ENCODE measurements around the gene CAT. TPM values are rescaled to one million over a fixed set of nuclear protein-coding genes. Genes with fewer than 3 reads are reported as not detected.

CAT gene
- 100 to 1,000 TPM in 3 of 4 donors, 10 to 100 TPM in 1; 83.0 to 120 (median 107) TPM for total RNA-seq

DNA sequence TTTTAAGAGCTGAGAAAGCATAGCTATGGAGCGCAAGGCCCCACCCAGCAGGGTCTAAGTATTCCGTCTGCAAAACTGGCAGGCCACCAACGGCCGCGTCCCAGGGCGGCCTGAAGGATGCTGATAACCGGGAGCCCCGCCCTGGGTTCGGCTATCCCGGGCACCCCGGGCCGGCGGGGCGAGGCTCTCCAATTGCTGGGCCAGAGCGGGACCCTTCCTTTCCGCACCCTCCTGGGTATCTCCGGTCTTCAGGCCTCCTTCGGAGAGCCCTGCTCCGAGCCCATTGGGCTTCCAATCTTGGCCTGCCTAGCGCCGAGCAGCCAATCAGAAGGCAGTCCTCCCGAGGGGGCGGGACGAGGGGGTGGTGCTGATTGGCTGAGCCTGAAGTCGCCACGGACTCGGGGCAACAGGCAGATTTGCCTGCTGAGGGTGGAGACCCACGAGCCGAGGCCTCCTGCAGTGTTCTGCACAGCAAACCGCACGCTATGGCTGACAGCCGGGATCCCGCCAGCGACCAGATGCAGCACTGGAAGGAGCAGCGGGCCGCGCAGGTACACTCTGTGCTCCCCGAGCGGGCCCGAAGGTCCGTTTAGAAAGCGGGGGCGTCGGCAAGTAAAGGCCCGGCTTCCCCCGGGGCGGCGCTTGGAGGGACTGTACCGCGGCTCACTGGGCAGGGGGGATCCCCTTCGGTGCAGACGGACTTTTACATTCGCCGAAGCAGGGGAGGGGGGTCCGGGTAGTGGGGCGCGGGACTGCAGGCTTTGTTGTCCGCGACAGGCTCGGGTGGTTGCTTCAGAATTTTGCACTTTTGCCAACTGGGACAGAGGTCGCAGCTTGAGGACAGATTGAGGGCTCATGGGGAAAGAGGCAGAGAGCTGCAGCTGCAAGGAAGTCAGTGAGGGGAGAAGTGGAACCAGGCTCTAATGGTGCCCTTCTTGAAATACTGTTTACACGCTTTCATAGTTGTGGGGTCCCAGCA lies at the start of gene CAT:
CAT (plus strand) TSS at position 406 of the 979 bp plus-strand sequence; CDS start at position 486, 80 bp downstream.
- DNase-seq, result peak; percentile 97
- peak within 1 kb of the TSS; percentile 80 to 94 for H3K27ac ChIP-seq
- peaks cover 0 to 3% of the 10 kb centered on the region in 2 donors for H3K4me1 ChIP-seq
- peak; percentile 77 to 81 for TF ChIP-seq POLR2A (IDR thresholded peaks at IDR 0.05)
- TF ChIP-seq, protein P1, sequence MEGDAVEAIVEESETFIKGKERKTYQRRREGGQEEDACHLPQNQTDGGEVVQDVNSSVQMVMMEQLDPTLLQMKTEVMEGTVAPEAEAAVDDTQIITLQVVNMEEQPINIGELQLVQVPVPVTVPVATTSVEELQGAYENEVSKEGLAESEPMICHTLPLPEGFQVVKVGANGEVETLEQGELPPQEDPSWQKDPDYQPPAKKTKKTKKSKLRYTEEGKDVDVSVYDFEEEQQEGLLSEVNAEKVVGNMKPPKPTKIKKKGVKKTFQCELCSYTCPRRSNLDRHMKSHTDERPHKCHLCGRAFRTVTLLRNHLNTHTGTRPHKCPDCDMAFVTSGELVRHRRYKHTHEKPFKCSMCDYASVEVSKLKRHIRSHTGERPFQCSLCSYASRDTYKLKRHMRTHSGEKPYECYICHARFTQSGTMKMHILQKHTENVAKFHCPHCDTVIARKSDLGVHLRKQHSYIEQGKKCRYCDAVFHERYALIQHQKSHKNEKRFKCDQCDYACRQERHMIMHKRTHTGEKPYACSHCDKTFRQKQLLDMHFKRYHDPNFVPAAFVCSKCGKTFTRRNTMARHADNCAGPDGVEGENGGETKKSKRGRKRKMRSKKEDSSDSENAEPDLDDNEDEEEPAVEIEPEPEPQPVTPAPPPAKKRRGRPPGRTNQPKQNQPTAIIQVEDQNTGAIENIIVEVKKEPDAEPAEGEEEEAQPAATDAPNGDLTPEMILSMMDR (IDR thresholded peaks at IDR 0.05), result peak in 1 of 4 experiments; percentile 9
- peak within 1 kb of the TSS; percentile 92 to 98 for H3K4me3 ChIP-seq
- no peaks in the 10 kb centered on the region for H3K36me3 ChIP-seq
- no peaks in the 10 kb centered on the region for H3K9me3 ChIP-seq
- intact Hi-C loops (cut with DNase I; ENCODE audit: low total_unique reads), result no loop called here
- no peaks in the 10 kb centered on the region for H3K27me3 ChIP-seq

DNA sequence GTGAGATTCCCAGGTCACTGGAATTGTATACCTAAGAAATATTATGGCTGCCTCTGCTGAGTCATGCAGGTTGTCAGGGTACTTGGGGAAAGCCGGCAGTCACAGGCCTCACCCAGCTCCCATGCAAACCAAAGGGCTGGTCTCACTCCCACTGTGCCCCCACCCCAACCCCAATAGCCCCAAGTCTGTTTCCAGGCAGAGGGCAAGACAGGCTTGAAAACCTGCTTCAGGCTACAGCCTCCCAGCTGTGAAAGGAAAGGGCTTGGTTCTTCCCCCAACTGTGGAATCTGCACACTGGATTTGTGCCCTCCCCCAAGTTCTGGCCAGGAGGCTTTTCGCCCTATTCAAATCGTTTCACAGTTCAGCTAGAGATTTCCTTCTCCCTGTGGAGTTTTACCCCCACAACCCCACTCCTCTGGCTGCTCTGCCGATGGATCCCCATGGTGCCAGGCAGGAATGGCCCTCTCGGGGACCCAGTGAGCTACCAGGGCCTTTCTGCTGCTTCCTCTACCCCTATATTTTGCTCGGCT lies 43.9 kb upstream of the CAT start:
- no peaks in the 10 kb centered on the region for H3K27me3 ChIP-seq
- no peaks in the 10 kb centered on the region for H3K9me3 ChIP-seq
- H3K4me1 ChIP-seq, result no peaks in the 10 kb centered on the region
- intact Hi-C loops (cut with DNase I; ENCODE audit: low total_unique reads), result no loop called here
- no peak overlapping the region for H3K27ac ChIP-seq
- H3K4me3 ChIP-seq, result no peak overlapping the region
- H3K36me3 ChIP-seq, result no peaks in the 10 kb centered on the region
- DNase-seq, result no peak
- TF ChIP-seq, protein P1 (IDR thresholded peaks at IDR 0.05), result no peak
- TF ChIP-seq POLR2A (IDR thresholded peaks at IDR 0.05), result no peak

DNA sequence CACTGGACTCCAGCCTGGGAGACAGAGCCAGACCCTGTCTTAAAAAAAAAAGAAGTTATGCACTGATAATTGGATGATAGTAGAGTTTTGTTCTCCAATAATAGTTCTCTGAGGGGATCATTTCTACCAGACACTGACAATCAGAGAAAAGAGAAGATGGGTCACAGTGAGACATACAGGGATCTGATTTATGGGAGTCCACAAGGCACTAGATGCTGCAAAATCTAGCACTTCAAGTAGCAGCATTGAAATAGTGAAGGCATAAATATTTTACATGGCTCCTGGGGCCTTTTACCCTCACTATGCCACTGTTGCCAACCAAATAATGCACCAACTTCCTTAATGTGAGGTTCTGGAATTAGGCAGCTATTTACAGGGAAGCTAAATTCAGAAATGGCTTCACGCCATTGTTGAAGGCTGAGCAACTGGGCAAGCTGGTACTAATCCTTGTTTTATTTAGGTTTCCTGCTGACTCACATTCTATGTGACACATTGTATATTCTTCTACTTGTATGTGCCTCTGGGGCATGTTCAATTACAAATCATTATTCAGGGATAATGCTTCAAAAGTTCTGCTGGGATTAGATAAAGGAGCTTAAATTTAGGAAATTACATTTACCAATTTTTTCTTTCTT lies 42.7 kb upstream of the CAT start:
- H3K4me3 ChIP-seq, result no peak overlapping the region
- TF ChIP-seq, protein P1 (IDR thresholded peaks at IDR 0.05), result no peak
- TF ChIP-seq POLR2A (IDR thresholded peaks at IDR 0.05), result no peak
- no peak for DNase-seq
- intact Hi-C loops (cut with DNase I; ENCODE audit: low total_unique reads), result no loop called here
- H3K27ac ChIP-seq, result no peak overlapping the region
- H3K9me3 ChIP-seq, result no peaks in the 10 kb centered on the region
- no peaks in the 10 kb centered on the region for H3K27me3 ChIP-seq
- no peaks in the 10 kb centered on the region for H3K36me3 ChIP-seq
- no peaks in the 10 kb centered on the region for H3K4me1 ChIP-seq

DNA sequence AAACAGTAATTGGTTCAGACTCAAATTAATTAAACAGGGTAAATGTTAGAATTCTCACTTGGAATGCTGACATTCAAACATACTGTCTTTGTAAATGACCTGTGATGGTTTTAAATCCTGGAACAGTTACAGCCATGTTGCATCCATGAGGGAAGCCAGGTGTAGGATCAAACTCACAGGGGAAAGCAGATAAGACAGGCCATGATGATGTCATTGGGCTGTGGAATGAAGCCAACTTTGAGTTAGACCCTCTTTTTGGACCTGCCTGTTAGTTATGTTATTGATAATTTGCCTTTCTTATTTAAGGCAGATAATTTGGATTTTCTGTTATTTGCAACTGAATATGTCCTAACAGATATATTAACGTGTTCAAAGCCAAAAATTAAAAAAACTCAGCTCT lies 41.6 kb upstream of the CAT start:
- Histone ChIP-seq H3K36me3 (no peaks in the 10 kb centered on the region), H3K27ac (no peak overlapping the region), H3K4me1 (no peaks in the 10 kb centered on the region), H3K4me3 (no peak overlapping the region), H3K27me3 (no peaks in the 10 kb centered on the region), H3K9me3 (no peaks in the 10 kb centered on the region)
- TF ChIP-seq POLR2A (IDR thresholded peaks at IDR 0.05), result no peak
- intact Hi-C loops (cut with DNase I; ENCODE audit: low total_unique reads), result no loop called here
- DNase-seq, result no peak

DNA sequence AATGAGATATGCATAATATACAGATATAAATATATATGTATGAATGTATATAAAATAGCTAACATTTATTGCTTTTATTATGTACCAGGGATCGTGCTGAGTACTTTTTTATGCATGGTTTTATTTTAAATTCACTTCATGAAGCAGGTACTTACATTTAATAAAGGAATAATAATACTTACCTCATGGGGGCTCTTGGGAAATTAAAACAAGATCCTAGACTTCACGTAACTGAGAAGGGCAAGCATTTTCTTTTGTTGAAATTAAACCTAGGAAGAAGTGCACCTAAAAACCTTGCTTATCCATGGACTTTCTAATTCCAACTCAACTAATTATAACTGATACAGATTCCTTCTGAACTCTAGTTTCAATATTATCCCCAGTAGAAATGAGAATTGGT lies 40.9 kb upstream of the CAT start:
- Histone ChIP-seq H3K36me3 (no peaks in the 10 kb centered on the region), H3K9me3 (no peaks in the 10 kb centered on the region), H3K4me1 (no peaks in the 10 kb centered on the region), H3K4me3 (no peak overlapping the region), H3K27ac (no peak overlapping the region), H3K27me3 (no peaks in the 10 kb centered on the region)
- TF ChIP-seq, protein P1 (IDR thresholded peaks at IDR 0.05), result no peak
- TF ChIP-seq POLR2A (IDR thresholded peaks at IDR 0.05), result no peak
- intact Hi-C loops (cut with DNase I; ENCODE audit: low total_unique reads), result no loop called here
- no peak for DNase-seq

All from uterus (tissue), 4 donors.